ENCODE results near the gene SH3TC2.

Gene SH3TC2

GRCh38 chr5:148999741-149000140 is 63.1 kb downstream of the SH3TC2 start:
- H3K36me3 ChIP-seq (ENCODE audit: control insufficient read depth, insufficient read depth, low read length) = no peaks in the 10 kb centered on the region
- no peak overlapping the region for H3K4me3 ChIP-seq (ENCODE audit: low read depth, low read length)
- no peaks in the 10 kb centered on the region for H3K27me3 ChIP-seq (ENCODE audit: control insufficient read depth, insufficient read depth, low read length)
- no peaks in the 10 kb centered on the region for H3K79me2 ChIP-seq
- no peak overlapping the region for H3K27ac ChIP-seq
- peaks cover 30% of the 10 kb centered on the region for H3K4me1 ChIP-seq
- H3K9ac ChIP-seq = no peak overlapping the region
- TF ChIP-seq CTCF (IDR thresholded peaks at IDR 0.05) = no peak
- no peaks in the 10 kb centered on the region for H3K9me3 ChIP-seq (ENCODE audit: control insufficient read depth, low read length)
- no peak overlapping the region for H3K4me2 ChIP-seq (ENCODE audit: low read length)
- H2AFZ ChIP-seq = no peak overlapping the region

DNA sequence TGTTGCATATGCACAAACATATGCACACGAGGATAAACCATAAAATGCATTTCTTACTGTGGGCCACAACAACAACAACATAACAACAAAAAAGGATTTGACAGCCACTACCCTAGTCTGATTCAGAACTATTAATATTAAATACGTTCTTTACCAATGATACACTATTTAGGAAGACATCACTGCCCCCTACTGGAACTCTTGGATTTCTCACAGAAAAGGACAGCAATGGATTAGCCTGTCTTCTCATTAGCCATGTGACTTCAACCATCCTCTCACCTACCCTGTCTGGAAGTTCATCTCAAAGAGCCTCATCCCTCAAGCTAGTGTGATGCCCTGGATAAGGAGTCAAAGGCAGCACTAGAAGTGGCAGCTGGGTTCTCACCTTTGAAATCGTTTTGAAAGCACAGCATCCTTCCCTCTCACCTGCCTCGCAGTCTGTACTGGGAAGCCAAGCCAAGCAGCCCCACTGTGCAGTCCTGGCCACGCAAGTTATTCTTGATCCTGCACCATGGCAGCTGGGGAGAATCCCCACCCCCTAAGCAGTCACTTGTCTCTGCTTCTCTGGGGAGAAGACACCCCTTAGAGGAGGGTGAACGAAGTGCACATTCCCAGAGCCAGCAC is 64.6 kb downstream of the SH3TC2 start:
- Histone ChIP-seq H3K27ac (no peak overlapping the region), H3K27me3 (ENCODE audit: control insufficient read depth, insufficient read depth, low read length) (no peaks in the 10 kb centered on the region), H3K9ac (no peak overlapping the region), H3K79me2 (no peaks in the 10 kb centered on the region), H3K36me3 (ENCODE audit: control insufficient read depth, insufficient read depth, low read length) (no peaks in the 10 kb centered on the region), H2AFZ (no peak overlapping the region), H3K4me1 (peaks cover 30% of the 10 kb centered on the region), H3K4me2 (ENCODE audit: low read length) (no peak overlapping the region), H3K9me3 (ENCODE audit: control insufficient read depth, low read length) (no peaks in the 10 kb centered on the region), H3K4me3 (ENCODE audit: low read depth, low read length) (no peak overlapping the region)
- peak; percentile 82 for TF ChIP-seq CTCF (IDR thresholded peaks at IDR 0.05)

GRCh38 chr5:148996270-148996669 is 66.6 kb downstream of the SH3TC2 start:
- TF ChIP-seq CTCF (IDR thresholded peaks at IDR 0.05) = no peak
- no peak overlapping the region for H3K9ac ChIP-seq

DNA sequence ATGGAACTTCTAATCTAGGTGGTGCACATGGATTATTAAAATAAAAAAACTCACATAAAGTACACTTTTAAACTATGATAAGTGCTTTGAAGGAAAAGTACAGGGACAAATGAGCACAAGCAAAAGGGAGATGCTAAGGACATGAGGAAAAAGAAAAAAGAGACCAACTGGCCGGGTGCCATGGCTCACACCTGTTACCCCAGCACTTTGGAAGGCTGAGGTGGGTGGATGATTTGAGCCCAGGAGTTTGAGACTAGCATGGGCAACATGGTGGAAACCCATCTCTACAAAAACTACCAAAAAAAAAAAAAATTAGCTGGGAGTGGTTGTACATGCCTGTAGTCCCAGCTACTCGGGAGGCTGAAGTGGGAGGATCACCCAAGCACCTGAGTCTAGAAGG is 67.1 kb downstream of the SH3TC2 start:
- peak overlapping the region; percentile 75 for H3K27ac ChIP-seq

More at GRCh38 chr5:148996270-148996669, 66.6 kb downstream of the SH3TC2 start:
- H3K9me3 ChIP-seq (ENCODE audit: control insufficient read depth, low read length) = no peaks in the 10 kb centered on the region
- no peak overlapping the region for H3K4me2 ChIP-seq (ENCODE audit: low read length)
- peak overlapping the region; percentile 71 for H2AFZ ChIP-seq
- H3K4me1 ChIP-seq = peaks cover 30% of the 10 kb centered on the region
- H3K36me3 ChIP-seq (ENCODE audit: control insufficient read depth, insufficient read depth, low read length) = no peaks in the 10 kb centered on the region
- peak overlapping the region; percentile 75 for H3K27ac ChIP-seq
- H3K79me2 ChIP-seq = no peaks in the 10 kb centered on the region
- H3K27me3 ChIP-seq (ENCODE audit: control insufficient read depth, insufficient read depth, low read length) = no peaks in the 10 kb centered on the region
- H3K4me3 ChIP-seq (ENCODE audit: low read depth, low read length) = no peak overlapping the region

More for the DNA sequence above, 67.1 kb downstream of the SH3TC2 start:
- H3K27me3 ChIP-seq (ENCODE audit: control insufficient read depth, insufficient read depth, low read length) = no peaks in the 10 kb centered on the region
- no peak for TF ChIP-seq CTCF (IDR thresholded peaks at IDR 0.05)
- no peaks in the 10 kb centered on the region for H3K9me3 ChIP-seq (ENCODE audit: control insufficient read depth, low read length)
- no peak overlapping the region for H3K4me2 ChIP-seq (ENCODE audit: low read length)
- no peak overlapping the region for H3K9ac ChIP-seq
- H2AFZ ChIP-seq = peak overlapping the region; percentile 71
- no peaks in the 10 kb centered on the region for H3K36me3 ChIP-seq (ENCODE audit: control insufficient read depth, insufficient read depth, low read length)
- no peaks in the 10 kb centered on the region for H3K79me2 ChIP-seq
- no peak overlapping the region for H3K4me3 ChIP-seq (ENCODE audit: low read depth, low read length)
- H3K4me1 ChIP-seq = peaks cover 30% of the 10 kb centered on the region
